Measurements from ENCODE around the gene ASCC3.

DNA sequence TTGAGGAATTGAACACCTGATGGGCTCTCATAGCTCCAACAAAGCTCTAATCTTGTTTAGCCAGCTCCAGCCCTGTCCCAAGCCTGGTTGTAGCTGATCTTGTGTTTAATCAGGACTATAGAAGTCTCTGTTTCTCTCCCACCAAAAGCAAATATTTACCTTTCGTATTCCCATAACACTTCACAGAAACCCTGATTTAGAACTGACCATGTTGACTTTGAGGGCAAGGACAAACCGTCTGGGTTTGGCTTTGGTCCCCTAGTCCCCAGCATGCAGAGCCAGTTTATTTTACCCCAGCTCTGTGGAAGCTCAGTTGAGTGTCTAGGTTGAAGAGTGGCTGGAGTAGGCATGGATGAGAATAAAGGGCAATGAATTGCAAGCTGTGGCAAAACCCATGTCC is 398.4 kb downstream of the ASCC3 start:
- TF ChIP-seq CTCF (IDR thresholded peaks at IDR 0.05) (no peak), POLR2A (IDR thresholded peaks at IDR 0.05) (no peak), POLR2AphosphoS5 (IDR thresholded peaks at IDR 0.05) (no peak), EP300 (IDR thresholded peaks at IDR 0.05) (no peak)
